ENCODE measurements around the gene STX10.

STX10 gene

DNA sequence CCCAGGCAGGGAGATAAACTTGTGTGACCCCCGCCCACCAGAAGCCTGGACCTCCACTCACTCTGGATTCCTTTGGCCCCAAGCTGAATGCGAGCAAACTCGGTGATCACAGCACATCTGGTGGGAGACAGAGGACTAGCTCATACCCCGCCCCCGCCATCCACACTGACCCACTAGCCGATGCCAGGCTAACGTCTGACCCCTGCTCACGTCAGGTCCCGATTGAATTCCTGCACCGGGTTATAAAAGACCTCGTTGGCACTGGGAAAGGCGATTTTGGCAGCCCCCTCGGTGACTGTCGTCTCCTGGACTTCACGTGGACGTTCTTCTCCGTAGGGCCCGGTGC is 34.3 kb downstream of the STX10 start:
- no peaks in the 10 kb centered on the region for H3K9me3 ChIP-seq (ENCODE audit: low read length)
- no peaks in the 10 kb centered on the region for H3K9me2 ChIP-seq (ENCODE audit: low read depth, low read length)
- no peak overlapping the region for H2AFZ ChIP-seq (ENCODE audit: low read length)
- H3K79me2 ChIP-seq (ENCODE audit: insufficient read depth, low read length): peaks cover 22% of the 10 kb centered on the region; the same call in 1 of the 2 replicates
- no peaks in the 10 kb centered on the region for H3K27me3 ChIP-seq (ENCODE audit: insufficient read depth, low read length)
- H4K20me1 ChIP-seq (ENCODE audit: insufficient read depth, low read length): no peaks in the 10 kb centered on the region
- H3K4me3 ChIP-seq (ENCODE audit: low read depth, low read length, poor library complexity, severe bottlenecking): peak overlapping the region; percentile 86
- peaks cover 18% of the 10 kb centered on the region; the same call in 1 of the 2 replicates for H3K36me3 ChIP-seq (ENCODE audit: insufficient read depth, low read length)
- H3F3A ChIP-seq (ENCODE audit: insufficient read depth, low read length): peaks cover 4% of the 10 kb centered on the region; the same call in 1 of the 2 replicates
- peak overlapping the region; percentile 82 for H3K4me2 ChIP-seq (ENCODE audit: low read length)
- H3K4me1 ChIP-seq (ENCODE audit: insufficient read depth, low read length, severe bottlenecking): peaks cover 42% of the 10 kb centered on the region
- TF ChIP-seq CTCF (IDR thresholded peaks at IDR 0.05; ENCODE audit: low read length) (no peak), EZH2 (IDR thresholded peaks at IDR 0.05; ENCODE audit: borderline replicate concordance, low read length) (no peak)
- H3K27ac ChIP-seq (ENCODE audit: low read depth, low read length, poor library complexity, severe bottlenecking): peak overlapping the region; percentile 41
- peak overlapping the region; percentile 75 for H3K9ac ChIP-seq (ENCODE audit: low read length)

DNA sequence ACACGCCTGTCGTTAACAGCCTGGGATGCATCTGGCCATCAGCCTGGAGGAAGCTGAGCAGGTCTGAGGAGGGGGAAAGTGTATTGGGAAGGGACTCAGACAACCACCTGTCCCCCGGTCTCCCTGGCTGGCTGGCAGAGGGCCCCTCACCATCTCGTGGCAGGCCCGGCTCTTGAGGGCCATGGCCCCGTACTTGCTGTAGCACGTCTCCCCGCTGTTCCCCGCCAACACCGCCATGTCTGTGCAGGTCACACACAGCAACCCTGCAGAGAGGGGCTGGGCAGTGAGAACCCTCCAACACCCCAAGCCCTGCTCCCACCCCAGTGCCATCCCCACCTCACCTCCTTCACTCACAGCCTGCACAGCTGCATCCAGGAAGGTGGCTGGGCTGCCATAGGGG is 37.6 kb downstream of the STX10 start:
- Histone ChIP-seq H3K9me3 (ENCODE audit: low read length) (no peaks in the 10 kb centered on the region), H3K4me3 (ENCODE audit: low read depth, low read length, poor library complexity, severe bottlenecking) (no peak overlapping the region), H3F3A (ENCODE audit: insufficient read depth, low read length) (peaks cover 4% of the 10 kb centered on the region; the same call in 1 of the 2 replicates), H3K4me1 (ENCODE audit: insufficient read depth, low read length, severe bottlenecking) (peaks cover 17% of the 10 kb centered on the region), H3K27me3 (ENCODE audit: insufficient read depth, low read length) (no peaks in the 10 kb centered on the region), H3K79me2 (ENCODE audit: insufficient read depth, low read length) (no peaks in the 10 kb centered on the region), H3K27ac (ENCODE audit: low read depth, low read length, poor library complexity, severe bottlenecking) (no peak overlapping the region), H3K9ac (ENCODE audit: low read length) (no peak overlapping the region), H3K36me3 (ENCODE audit: insufficient read depth, low read length) (peaks cover 27% of the 10 kb centered on the region), H3K9me2 (ENCODE audit: low read depth, low read length) (no peaks in the 10 kb centered on the region), H3K4me2 (ENCODE audit: low read length) (no peak overlapping the region), H4K20me1 (ENCODE audit: insufficient read depth, low read length) (no peaks in the 10 kb centered on the region), H2AFZ (ENCODE audit: low read length) (no peak overlapping the region)
- TF ChIP-seq EZH2 (IDR thresholded peaks at IDR 0.05; ENCODE audit: borderline replicate concordance, low read length) (no peak), CTCF (IDR thresholded peaks at IDR 0.05; ENCODE audit: low read length) (no peak)

DNA sequence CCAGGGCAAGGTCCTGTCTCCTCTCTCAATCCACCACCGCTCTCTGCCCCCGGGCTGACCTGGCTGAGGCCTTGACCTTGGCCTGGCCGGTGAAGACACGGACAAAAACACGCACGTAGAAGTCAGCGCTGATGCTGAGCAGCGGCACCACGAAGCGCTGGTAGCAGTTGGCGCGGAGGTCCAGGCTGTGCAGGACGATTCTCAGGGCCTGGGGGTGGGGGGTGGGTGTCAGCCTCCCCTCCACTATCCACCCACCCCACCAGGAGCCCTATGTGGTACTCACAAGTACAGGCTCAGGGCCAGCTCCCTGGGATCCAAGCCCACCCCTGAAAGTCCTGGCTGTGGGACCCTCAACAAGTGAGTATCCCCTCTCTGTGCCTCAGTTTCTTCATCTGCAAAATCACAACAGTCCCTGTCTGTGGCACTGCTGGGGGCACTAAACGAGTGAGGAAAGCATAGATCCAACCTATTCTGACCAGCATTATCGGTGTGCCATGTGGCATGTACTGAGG is 40.0 kb downstream of the STX10 start:
- Histone ChIP-seq H3F3A (ENCODE audit: insufficient read depth, low read length) (no peaks in the 10 kb centered on the region), H3K9me3 (ENCODE audit: low read length) (no peaks in the 10 kb centered on the region), H3K4me3 (ENCODE audit: low read depth, low read length, poor library complexity, severe bottlenecking) (no peak overlapping the region), H4K20me1 (ENCODE audit: insufficient read depth, low read length) (no peaks in the 10 kb centered on the region), H3K27ac (ENCODE audit: low read depth, low read length, poor library complexity, severe bottlenecking) (no peak overlapping the region), H2AFZ (ENCODE audit: low read length) (no peak overlapping the region), H3K27me3 (ENCODE audit: insufficient read depth, low read length) (no peaks in the 10 kb centered on the region), H3K4me2 (ENCODE audit: low read length) (no peak overlapping the region), H3K36me3 (ENCODE audit: insufficient read depth, low read length) (peaks cover 31% of the 10 kb centered on the region), H3K79me2 (ENCODE audit: insufficient read depth, low read length) (no peaks in the 10 kb centered on the region), H3K9me2 (ENCODE audit: low read depth, low read length) (no peaks in the 10 kb centered on the region), H3K9ac (ENCODE audit: low read length) (no peak overlapping the region), H3K4me1 (ENCODE audit: insufficient read depth, low read length, severe bottlenecking) (peaks cover 15% of the 10 kb centered on the region)
- TF ChIP-seq CTCF (IDR thresholded peaks at IDR 0.05; ENCODE audit: low read length) (no peak), EZH2 (IDR thresholded peaks at IDR 0.05; ENCODE audit: borderline replicate concordance, low read length) (no peak)
